Left hindlimb (tissue), 1 donor: ENCODE data around the gene LMO3.
A peak's percentile ranks its signal among the peaks of the same experiment; 100 is the strongest.

Experiments used
- DNase-seq: peaks from one replicate; pipeline ENCODE4 v3.0.0-alpha.2; 2018

LMO3 gene

DNA sequence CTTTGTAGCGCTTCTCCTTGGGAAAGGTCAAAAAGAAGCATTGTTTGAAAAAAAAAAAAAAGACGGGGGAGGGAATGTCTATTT, at the start of gene LMO3:
TSS of gene LMO3 (minus strand) at position 46 of the 84 bp plus-strand sequence. CDS start 5,302 bp downstream, outside the sequence.
- no peak for DNase-seq

- no peak for DNase-seq
These were observed 30.6 kb upstream of the LMO3 start for GRCh38 chr12:16636435-16637055.

DNA sequence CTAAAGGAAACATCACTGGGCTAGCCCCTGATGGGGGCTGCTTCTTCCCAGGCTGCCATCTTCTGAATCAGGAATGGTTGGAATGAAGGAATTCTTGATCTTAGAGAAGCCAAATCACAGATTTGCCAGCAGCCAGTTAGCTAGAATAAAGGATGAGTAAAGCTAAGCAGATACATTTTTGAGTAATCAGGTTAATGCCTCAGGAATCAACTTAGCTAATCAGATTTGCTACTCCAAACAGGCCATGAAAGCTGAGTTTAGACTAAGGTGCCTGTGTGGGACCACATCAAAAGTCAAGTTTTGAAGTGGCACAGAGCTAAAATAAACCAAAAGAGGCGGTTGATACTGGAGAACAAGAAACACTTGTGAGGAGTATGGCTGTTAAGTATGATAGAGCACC, 28.8 kb upstream of the LMO3 start:
- DNase-seq, result no peak

- DNase-seq, result no peak
These were observed 21.0 kb upstream of the LMO3 start for GRCh38 chr12:16626991-16627390.

GRCh38 chr12:16622338-16622737, 16.4 kb upstream of the LMO3 start:
- no peak for DNase-seq

- DNase-seq, result no peak
These were observed 13.6 kb upstream of the LMO3 start for GRCh38 chr12:16619537-16619936.

- DNase-seq, result no peak
These were observed 12.3 kb upstream of the LMO3 start for GRCh38 chr12:16618256-16618655.

GRCh38 chr12:16613199-16613598, 7.2 kb upstream of the LMO3 start:
- DNase-seq, result no peak

GRCh38 chr12:16612647-16613046, 6.7 kb upstream of the LMO3 start:
- DNase-seq, result no peak

DNA sequence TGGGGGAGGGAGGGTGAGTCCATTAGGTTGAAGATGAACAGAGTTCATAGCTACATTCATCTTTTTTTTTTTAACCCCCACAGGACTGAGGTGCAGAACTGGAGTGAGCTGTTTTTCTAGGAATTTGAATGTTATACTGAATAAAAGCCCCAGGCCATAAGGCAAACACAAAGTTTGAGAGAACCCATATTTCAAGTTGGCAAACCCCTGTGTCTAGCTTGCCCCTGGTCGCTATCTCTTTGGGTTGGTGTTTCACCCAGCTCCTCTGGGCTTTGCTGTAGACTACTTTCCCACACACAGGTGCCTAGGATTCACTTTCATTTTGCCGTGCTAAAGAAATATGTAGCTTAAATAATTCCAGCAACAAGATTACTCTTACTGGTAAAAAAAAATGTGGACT, 5.2 kb upstream of the LMO3 start:
- DNase-seq, result no peak

DNA sequence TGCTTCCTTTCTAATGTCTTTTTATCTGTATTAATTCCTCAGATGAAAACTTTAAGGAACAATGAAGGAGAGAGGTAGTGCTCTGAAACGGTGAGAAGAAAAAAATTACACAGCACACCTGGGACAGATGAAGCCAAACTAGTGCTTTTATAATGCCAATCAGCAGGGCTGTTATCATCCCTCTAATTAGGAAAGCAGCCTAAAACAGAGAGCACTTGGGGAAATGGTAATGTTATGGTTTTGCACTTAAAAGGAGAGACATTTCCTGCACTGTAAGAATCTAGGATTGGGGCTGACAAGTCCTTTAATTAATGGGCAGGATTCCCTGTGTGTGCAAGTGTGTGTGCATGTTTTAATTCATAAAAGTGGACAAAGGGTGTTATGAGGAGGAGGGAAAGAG, 4.8 kb upstream of the LMO3 start:
- DNase-seq, result no peak

GRCh38 chr12:16610001-16610585, 4.1 kb upstream of the LMO3 start:
- DNase-seq, result no peak

DNA sequence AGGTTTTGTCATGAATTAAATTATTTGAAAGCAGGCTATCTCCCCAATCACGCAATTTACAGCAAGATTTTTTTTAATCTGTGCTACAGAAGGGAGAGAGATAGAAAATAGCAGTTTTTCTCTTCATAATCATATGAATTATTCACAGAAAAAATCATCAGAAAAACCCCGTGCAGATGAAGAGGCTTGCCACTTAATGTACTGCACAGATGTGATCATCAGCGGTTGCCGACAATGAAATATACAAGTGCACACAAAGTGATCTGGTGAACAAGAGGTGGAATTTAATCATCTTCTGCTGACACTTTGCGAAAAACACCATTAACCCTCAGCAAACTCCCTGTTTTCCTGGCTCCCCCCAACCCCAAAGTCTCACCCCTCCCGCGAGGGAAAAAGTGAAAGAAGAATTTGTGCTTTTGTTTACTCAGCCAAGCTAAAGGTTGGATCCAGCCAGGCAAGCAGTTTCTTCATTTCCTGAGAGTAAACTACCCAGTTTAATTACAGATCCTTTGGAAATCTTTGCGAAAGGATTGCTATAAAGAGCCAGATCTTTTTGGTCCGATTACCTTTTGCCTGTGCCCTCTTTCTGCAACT, 3.1 kb upstream of the LMO3 start:
- DNase-seq, result no peak

DNA sequence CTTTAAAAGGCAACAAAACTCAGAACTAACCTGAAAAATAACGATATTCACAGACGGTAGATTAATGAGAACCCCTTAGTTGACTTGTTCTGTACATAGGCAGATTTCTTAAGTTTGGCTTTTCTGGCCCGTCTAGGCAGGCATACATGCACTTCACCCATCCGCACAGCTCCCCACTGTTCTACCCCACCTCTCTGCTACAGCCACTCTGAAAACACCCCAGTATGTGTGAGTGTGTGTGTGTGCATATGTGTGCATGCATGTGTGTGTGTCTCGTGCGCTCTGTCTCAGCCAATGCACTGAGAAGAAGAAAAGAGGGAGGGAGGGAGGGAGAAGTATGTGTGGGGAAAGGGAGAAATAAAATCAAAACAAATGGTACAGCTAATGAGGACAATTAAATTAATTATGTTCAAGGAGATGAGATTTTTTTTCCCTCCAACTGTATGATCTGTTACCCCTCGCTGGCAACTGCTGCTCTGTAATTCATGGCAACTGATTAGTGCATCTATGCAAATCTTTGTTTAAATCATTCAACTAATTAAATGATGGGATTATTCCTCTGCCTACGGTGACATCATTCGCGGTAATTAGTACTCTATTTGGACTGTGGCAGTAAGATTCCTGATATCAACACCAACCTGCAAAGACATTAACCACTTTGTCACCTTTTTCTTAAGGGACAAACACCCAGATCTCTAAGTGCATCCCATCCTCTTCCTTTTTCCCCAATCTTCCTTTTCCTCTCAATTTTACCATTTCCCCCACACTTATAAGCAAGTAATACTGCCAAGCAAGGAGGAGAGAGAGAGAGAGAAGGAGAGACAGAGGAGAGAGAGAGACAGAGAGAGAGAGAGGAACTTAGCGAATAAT, 2.2 kb upstream of the LMO3 start:
- no peak for DNase-seq

DNA sequence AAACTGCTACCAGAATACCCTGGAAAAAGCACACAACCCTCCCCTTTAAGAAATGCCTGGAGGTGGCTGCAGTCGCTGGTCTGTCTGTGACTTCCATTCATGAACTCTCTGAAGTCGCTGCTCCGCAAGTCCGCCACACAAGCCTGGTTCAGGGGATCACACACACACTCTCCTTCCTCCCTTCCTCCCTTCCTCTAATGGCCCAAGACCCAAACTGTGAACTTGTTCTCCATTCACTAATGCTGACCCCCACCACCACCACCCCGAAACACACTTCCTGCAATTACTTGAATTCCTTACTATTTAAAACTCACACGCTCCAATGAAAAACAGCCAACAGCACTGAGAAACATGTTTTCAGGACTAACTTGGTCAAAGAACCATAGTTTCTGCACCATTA, 1.0 kb upstream of the LMO3 start:
- no peak for DNase-seq

GRCh38 chr12:16606201-16606849, 363 bp upstream of the LMO3 start:
- DNase-seq, result peak; percentile 75

DNA sequence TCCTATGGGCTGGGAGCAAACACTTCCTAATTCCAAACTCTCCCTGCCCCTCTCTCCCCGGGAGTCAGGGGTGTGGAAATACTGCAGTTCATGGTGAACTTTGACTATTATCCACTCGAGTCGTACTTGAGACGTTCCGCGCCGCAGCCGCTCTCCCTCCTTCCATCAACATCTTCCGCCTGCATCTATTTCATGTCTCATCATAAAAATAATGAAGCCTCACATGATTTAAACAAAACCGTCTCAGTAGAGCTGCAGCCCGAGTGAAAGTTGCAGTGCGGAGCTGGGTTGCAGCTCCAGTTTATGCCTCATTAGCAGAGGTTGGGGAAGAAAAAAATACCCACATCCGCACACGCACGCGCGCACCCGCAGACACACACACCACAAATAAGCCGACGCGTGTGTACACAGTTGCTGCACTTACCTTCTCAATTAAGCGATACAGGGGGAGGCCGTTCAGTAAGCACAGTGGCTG, 283 bp downstream of the LMO3 start:
- DNase-seq, result peak; percentile 35

DNA sequence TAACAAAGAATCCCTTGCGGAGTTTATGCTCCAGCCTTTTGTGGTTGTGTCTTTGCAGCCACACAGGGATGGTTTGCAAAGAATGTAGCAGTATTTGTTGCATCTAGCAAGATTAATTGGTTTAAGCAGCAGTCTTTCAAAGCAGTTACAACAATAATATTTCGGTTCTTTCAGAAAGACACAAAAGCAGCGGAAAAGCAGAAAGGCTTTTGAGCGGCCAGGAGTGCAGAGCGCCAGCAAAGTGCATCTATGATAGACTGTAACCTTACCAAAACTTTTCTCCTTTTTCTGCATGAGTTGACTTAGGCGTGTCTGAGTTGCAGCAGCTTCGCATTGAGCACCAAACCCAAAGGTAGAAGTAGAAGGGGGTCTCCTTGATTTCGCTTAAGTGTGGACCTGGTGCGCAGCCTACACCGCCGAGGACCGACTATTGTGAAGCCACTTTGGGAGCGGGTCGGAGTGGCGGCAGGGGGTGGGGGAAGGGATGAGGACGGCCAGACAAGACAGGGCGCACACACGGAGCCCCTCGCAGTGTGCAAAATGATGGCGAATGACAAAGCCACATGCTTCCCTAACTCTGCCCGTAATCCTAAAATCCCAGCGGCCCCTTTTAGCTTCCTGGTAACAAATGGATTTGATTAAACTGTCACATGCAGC, 1.2 kb downstream of the LMO3 start:
- DNase-seq, result peak; percentile 37

DNA sequence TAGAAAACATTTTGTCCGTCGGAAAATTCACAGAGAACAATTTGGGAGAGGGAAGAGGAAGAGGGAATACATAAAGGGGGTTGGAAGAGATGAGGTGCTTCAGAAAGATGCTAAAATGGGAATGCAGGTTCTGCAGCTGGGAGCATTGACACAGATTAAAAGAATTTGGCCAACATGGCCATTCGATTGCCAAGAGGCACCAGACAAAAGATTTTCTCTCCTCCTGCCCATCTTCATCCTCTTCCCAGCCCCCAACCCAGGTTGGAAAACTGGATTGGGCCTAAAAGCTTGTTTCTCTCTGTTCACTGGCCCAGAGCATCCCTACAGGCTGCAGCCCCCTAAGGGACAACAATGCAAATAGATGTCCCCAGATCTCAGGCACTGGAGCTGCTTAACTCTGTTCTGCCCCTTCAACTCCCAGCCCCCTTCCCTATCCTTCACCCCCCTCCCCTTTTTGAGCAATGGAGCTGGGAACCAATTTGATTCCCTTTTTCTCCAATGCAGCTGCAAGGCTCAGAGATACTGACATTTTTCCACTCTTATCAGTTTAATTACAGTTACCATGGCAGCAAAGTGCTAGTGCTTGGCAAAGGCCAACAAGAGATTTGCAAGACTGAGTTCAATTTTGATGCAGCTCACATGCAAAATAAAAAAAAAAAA, 1.9 kb downstream of the LMO3 start:
- DNase-seq, result no peak

GRCh38 chr12:16603260-16603915, 2.6 kb downstream of the LMO3 start:
- no peak for DNase-seq

DNA sequence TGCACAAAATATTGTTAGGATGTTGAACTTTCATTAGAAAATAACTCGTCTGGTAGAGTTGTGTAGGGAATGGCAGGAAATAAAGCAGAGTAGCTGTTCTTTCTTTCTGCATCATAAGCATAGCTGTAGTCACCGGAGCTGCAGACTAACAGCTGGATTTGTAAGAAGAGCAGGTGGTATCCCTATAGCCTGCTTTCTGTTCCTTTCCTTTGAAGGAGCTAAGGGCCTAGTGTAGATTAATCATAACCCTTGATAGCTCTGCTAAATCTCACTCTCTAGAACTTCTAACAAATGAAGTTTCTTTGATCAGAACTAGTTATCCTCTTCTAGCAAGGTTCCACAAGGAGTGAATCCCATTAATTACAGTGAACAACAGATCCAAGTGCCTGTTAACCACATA, 3.5 kb downstream of the LMO3 start:
- no peak for DNase-seq

DNA sequence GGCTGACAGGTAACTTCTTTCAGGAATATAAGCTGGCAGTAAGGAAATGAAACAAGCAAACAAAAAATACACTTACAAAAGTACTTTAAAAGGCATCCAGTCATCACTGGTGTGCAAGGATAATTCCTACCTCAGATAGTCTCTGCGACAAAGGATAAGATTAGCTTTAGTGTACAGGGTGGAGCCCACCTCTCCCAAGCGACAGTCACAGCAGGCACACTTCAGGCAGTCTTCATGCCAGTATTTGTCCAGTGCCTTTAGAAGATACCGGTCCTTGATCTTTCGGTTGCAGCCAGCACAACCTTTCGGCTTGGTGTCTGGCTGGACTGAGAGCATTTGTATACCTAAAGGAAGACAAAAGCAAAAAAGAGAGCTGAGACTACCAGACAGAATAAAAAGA, 5.4 kb downstream of the LMO3 start:
- no peak for DNase-seq
